MM.1S (cell line): ENCODE measurements around the gene OSBPL10.

ENCODE experiments used
- DNase-seq: peaks from one replicate; pipeline ENCODE4 v3.0.0-alpha.2; 2015
- H2AFZ ChIP-seq: fragments of 300-600 bp; sonication (generic); 2 replicates; pipeline ENCODE4 v1.6.0; 2016; ENCODE audit warnings: antibody characterized with exemption, low read length
- H3F3A ChIP-seq: fragments of 300-600 bp; sonication (generic); 2 replicates; pipeline ENCODE4 v1.6.1; 2016; ENCODE audit warnings: mild to moderate bottlenecking, antibody characterized with exemption, low read length, moderate library complexity, mixed read lengths; ENCODE audit not compliant: insufficient read depth
- H3K27ac ChIP-seq: fragments of 300-600 bp; sonication (generic); 2 replicates; pipeline ENCODE4 v1.5.1; 2016; ENCODE audit warnings: mild to moderate bottlenecking, low read length
- H3K27me3 ChIP-seq: fragments of 300-600 bp; sonication (generic); replicated peaks from 2 replicates; pipeline ENCODE4 v1.6.0; 2016; ENCODE audit warnings: low read length; ENCODE audit not compliant: insufficient read depth
- H3K36me3 ChIP-seq: fragments of 300-600 bp; sonication (generic); replicated peaks from 2 replicates; pipeline ENCODE4 v1.6.1; 2016; ENCODE audit warnings: mild to moderate bottlenecking, low read length, mixed read lengths; ENCODE audit not compliant: insufficient read depth
- H3K4me1 ChIP-seq: fragments of 300-600 bp; sonication (generic); 2 replicates; pipeline ENCODE4 v1.6.1; 2016; ENCODE audit warnings: low read length, mixed read lengths
- H3K4me2 ChIP-seq: fragments of 300-600 bp; sonication (generic); 2 replicates; pipeline ENCODE4 v1.6.0; 2016; ENCODE audit warnings: low read depth, low read length
- H3K4me3 ChIP-seq: fragments of 300-600 bp; sonication (generic); 2 replicates; pipeline ENCODE4 v1.5.1; 2016; ENCODE audit warnings: low read length, mixed read lengths
- H3K79me2 ChIP-seq: fragments of 300-600 bp; sonication (generic); 2 replicates; pipeline ENCODE4 v1.6.1; 2016; ENCODE audit warnings: mixed run types, low read length, mixed read lengths
- H3K9ac ChIP-seq: fragments of 300-600 bp; sonication (generic); 2 replicates; pipeline ENCODE4 v1.6.1; 2016; ENCODE audit warnings: low read length, mixed read lengths
- H3K9me2 ChIP-seq: fragments of 300-600 bp; sonication (generic); replicated peaks from 2 replicates; pipeline ENCODE4 v1.6.1; 2016; ENCODE audit warnings: mild to moderate bottlenecking, low read length, mixed read lengths; ENCODE audit not compliant: insufficient read depth
- H3K9me3 ChIP-seq: fragments of 300-600 bp; sonication (generic); replicated peaks from 2 replicates; pipeline ENCODE4 v1.6.1; 2016; ENCODE audit warnings: mild to moderate bottlenecking, low read length, mixed read lengths; ENCODE audit not compliant: insufficient read depth
- H4K20me1 ChIP-seq: fragments of 300-600 bp; sonication (generic); 2 replicates; pipeline ENCODE4 v1.6.1; 2016; ENCODE audit warnings: mild to moderate bottlenecking, low read length, moderate library complexity, mixed read lengths; ENCODE audit not compliant: insufficient read depth
- EZH2 ChIP-seq: fragments of 300-600 bp; sonication (generic); optimal IDR thresholded peaks from 2 replicates; pipeline ENCODE3; 2017; ENCODE audit warnings: low read depth, mild to moderate bottlenecking, antibody characterized with exemption, low read length, mixed read lengths
- EZH2phosphoT487 ChIP-seq: fragments of 300-600 bp; sonication (generic); IDR thresholded peaks from 2 replicates; pipeline ENCODE4 v1.6.1; 2018; ENCODE audit warnings: antibody characterized with exemption, low read length
- TF ChIP-seq, protein P1 (sequence below): fragments of 300-600 bp; sonication (generic); IDR thresholded peaks from 2 replicates; pipeline ENCODE4 v1.5.1; 2016; ENCODE audit warnings: antibody characterized with exemption, low read length, mixed read lengths

The OSBPL10 gene

DNA sequence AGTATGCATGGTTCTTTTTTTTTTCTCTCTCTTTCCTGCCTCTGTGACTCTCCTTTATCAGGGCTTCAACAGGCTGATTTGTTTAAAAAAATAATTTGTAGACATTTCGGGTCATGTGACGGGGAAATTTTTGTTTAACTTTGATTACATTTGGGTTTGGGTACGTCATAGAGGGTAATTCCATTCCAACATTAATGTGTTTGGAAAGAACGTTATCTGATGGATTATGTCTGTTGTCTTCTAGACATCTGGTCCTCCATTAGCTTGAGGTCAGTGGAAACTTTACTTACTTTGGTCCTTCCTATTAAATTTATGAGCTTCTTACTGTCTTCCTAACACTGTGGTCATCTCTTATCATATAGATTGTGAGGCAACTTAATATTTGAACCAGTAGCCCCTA, 367.4 kb downstream of the OSBPL10 start:
- TF ChIP-seq EZH2 = no peak
- TF ChIP-seq, protein P1, sequence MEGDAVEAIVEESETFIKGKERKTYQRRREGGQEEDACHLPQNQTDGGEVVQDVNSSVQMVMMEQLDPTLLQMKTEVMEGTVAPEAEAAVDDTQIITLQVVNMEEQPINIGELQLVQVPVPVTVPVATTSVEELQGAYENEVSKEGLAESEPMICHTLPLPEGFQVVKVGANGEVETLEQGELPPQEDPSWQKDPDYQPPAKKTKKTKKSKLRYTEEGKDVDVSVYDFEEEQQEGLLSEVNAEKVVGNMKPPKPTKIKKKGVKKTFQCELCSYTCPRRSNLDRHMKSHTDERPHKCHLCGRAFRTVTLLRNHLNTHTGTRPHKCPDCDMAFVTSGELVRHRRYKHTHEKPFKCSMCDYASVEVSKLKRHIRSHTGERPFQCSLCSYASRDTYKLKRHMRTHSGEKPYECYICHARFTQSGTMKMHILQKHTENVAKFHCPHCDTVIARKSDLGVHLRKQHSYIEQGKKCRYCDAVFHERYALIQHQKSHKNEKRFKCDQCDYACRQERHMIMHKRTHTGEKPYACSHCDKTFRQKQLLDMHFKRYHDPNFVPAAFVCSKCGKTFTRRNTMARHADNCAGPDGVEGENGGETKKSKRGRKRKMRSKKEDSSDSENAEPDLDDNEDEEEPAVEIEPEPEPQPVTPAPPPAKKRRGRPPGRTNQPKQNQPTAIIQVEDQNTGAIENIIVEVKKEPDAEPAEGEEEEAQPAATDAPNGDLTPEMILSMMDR = no peak
- TF ChIP-seq EZH2phosphoT487 = no peak
- H4K20me1 ChIP-seq = peaks cover 5% of the 10 kb centered on the region; the same call in 1 of the 2 replicates

DNA sequence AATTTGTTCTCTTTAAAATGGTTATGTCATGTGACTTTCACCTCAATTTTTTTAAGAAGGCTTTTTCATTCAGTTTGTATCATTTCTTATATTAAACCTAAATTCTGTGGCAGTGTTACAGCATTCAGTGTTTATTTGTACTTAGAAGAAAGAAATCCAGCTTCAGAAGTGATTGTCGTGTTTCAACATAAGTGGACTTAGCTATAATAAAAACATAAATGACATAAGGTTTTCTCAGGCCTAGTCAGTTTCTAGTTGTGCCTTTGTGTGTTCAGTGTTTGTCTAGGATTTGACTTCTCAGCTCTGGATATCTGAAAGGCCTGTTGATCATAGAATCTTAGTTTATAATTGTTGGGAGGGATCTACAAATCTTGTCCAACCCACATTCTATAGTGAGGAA, 367.9 kb downstream of the OSBPL10 start:
- TF ChIP-seq, protein P1 = no peak
- no peak for TF ChIP-seq EZH2phosphoT487
- no peak for TF ChIP-seq EZH2
- H3K4me2 ChIP-seq = no peak overlapping the region
- H3K27me3 ChIP-seq = no peaks in the 10 kb centered on the region
- no peaks in the 10 kb centered on the region for H3K9me3 ChIP-seq
- peaks cover 5% of the 10 kb centered on the region; the same call in 1 of the 2 replicates for H4K20me1 ChIP-seq
- H2AFZ ChIP-seq = no peak overlapping the region
- H3F3A ChIP-seq = no peaks in the 10 kb centered on the region
- no peaks in the 10 kb centered on the region; the same call in 1 of the 2 replicates for H3K36me3 ChIP-seq
- DNase-seq = no peak
- no peak overlapping the region for H3K4me3 ChIP-seq
- no peaks in the 10 kb centered on the region for H3K4me1 ChIP-seq
- H3K27ac ChIP-seq = no peak overlapping the region
- H3K79me2 ChIP-seq = peaks cover 67% of the 10 kb centered on the region
- no peak overlapping the region for H3K9ac ChIP-seq
- H3K9me2 ChIP-seq = no peaks in the 10 kb centered on the region

More for the DNA sequence above, 367.4 kb downstream of the OSBPL10 start:
- Histone ChIP-seq H3K79me2 (peaks cover 63% of the 10 kb centered on the region), H3K4me3 (no peak overlapping the region), H3K4me1 (no peaks in the 10 kb centered on the region), H3K36me3 (no peaks in the 10 kb centered on the region; the same call in 1 of the 2 replicates), H3K4me2 (no peak overlapping the region), H3K9me2 (no peaks in the 10 kb centered on the region), H3F3A (no peaks in the 10 kb centered on the region), H3K9ac (no peak overlapping the region), H3K27ac (no peak overlapping the region), H3K27me3 (no peaks in the 10 kb centered on the region), H3K9me3 (no peaks in the 10 kb centered on the region), H2AFZ (no peak overlapping the region)
- DNase-seq = no peak
